Lower leg skin (tissue), 4 donors: Measurements from ENCODE around the gene NSDHL. TPM values are rescaled to one million over a fixed set of nuclear protein-coding genes. Genes with fewer than 3 reads are reported as not detected.

Experiments used
- DNase-seq, 2 donors: peaks; one replicate each; pipeline ENCODE4 v3.0.0-alpha.2; 2019; ENCODE audit warnings: low spot score in 2 of 2
- H3K4me3 ChIP-seq: fragments of 200-600 bp; sonication (generic); 2 replicates; pipeline ENCODE4 v1.5.1; 2017; ENCODE audit warnings: mild to moderate bottlenecking, low read depth; ENCODE audit not compliant: poor library complexity, severe bottlenecking
- CTCF ChIP-seq, 3 donors: fragments of 450-650 bp; IDR thresholded peaks; one replicate each; pipeline ENCODE4 v1.5.1; 2016; ENCODE audit warnings: antibody characterized with exemption in 3 of 3, mild to moderate bottlenecking in 3 of 3, moderate library complexity in 2 of 3
- POLR2A ChIP-seq, 2 donors: fragments of 450-650 bp; IDR thresholded peaks; one replicate each; pipeline ENCODE4 v1.6.1; 2016 to 2017; ENCODE audit warnings: antibody characterized with exemption in 2 of 2, mild to moderate bottlenecking in 1 of 2, moderate library complexity in 1 of 2
- WGBS, 2 donors: methylation state at CpG; one replicate each; pipeline ENCODE4 v1.1.5; 2018; 5-methylcytosine and 5-hydroxymethylcytosine counted together
- intact Hi-C: fragments of 100-400 bp; cut with DNase I; formaldehyde crosslinking; loops from one replicate; pipeline ENCODE4 v1.15.0; 2023; ENCODE audit warnings: low total_unique reads
- total RNA-seq, 4 donors: library from RNA; depleted of rRNA; stranded (reverse); fragments of >200 nt; gene quantifications; one replicate each; pipeline ENCODE4 v1.1.0, GENCODE V29; 2016

The NSDHL gene
- total RNA-seq, 4 donors from 2014 or later, result 13.2 to 22.5 (median 17.9) TPM

- no peak for DNase-seq
- TF ChIP-seq CTCF (IDR thresholded peaks at IDR 0.05) (no peak), POLR2A (IDR thresholded peaks at IDR 0.05) (no peak)
- intact Hi-C loops, result no loop called here
- 40 to 57% methylated on average over 3 of the region's 3 CpGs for WGBS, 2 donors
- no peak overlapping the region for H3K4me3 ChIP-seq
Observed at GRCh38 chrX:152821145-152821765, 9.6 kb upstream of the NSDHL start.

DNA sequence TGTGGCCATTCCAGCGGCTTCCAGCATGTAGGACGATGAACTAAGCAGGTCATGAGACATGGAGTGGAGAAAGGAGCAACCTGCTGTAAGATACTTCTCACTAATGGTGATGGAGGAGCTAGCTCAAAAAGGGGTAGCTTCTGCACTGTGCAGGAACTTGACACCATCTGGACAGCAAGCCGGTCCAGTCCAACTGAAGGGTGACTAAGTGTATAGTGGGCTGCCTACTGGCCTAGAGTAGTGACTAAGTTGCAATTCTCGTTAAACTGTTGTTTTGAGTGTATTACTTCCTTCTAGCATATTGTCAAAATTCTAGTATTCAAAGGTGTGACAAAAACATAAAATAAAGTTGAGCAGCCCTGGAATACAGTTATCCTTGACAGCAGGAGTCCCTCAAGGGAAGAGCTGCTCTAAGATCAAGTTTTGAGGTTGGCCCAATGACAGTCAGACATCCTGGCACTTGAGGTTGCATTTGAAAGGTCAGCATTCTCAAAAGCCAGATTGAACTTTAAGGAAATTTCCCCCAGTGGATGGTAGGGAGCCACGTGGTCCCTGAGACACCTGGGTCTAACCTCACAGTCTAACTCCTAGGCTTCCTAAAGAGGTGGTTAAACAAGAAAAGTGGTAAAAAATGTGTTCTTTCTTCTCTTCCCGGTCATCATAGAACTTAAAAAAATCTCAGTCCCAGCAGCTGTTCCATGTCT is 8.3 kb upstream of the NSDHL start:
- intact Hi-C loops, result no loop called here
- H3K4me3 ChIP-seq, result no peak overlapping the region
- TF ChIP-seq POLR2A (IDR thresholded peaks at IDR 0.05) (no peak), CTCF (IDR thresholded peaks at IDR 0.05) (no peak)
- DNase-seq, result no peak
- WGBS, 2 donors, result 63 to 69% methylated on average over 6 of the region's 6 CpGs

DNA sequence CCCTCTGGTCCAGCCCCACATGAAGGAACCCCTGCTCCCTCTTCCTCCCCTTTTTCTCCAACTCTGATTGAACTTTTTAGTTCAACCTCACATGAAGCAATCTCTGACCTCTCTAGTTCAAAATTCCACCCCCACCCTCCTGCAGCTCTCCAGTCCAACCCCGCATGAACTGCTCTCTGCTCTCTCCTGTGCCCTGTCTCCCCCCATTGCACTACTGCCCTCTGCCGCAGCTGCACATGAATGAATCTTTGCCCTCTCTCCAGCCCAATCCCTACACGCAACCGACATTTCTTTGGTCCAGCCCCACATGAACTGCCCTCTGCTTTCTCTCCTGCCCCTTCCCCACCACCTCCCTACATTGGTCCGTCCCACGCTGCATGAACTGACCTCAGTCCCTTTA is 7.2 kb upstream of the NSDHL start:
- 70 to 81% methylated on average over 6 of the region's 6 CpGs for WGBS, 2 donors
- TF ChIP-seq POLR2A (IDR thresholded peaks at IDR 0.05), result no peak
- TF ChIP-seq CTCF (IDR thresholded peaks at IDR 0.05), result no peak
- DNase-seq, result no peak
- H3K4me3 ChIP-seq, result no peak overlapping the region
- intact Hi-C loops, result no loop called here

GRCh38 chrX:152824841-152825374 is 6.0 kb upstream of the NSDHL start:
- no peak overlapping the region for H3K4me3 ChIP-seq
- DNase-seq, result no peak
- intact Hi-C loops, result no loop called here
- WGBS, 2 donors, result 58 to 70% methylated on average over 7 of the region's 7 CpGs
- TF ChIP-seq POLR2A (IDR thresholded peaks at IDR 0.05) (no peak), CTCF (IDR thresholded peaks at IDR 0.05) (no peak)

GRCh38 chrX:152831391-152831790 is 528 bp downstream of the NSDHL start:
- 7 to 27% methylated on average over 6 to 10 of the region's 10 CpGs for WGBS, 2 donors

More at GRCh38 chrX:152831391-152831790, 528 bp downstream of the NSDHL start:
- peak overlapping the region; percentile 48 for H3K4me3 ChIP-seq
- TF ChIP-seq POLR2A (IDR thresholded peaks at IDR 0.05) (no peak), CTCF (IDR thresholded peaks at IDR 0.05) (no peak)
- DNase-seq, result no peak
- intact Hi-C loops, result no loop called here
